H9 (cell line): ENCODE results near the gene DNAJC5. TPM values are rescaled to one million over a fixed set of nuclear protein-coding genes. Genes with fewer than 3 reads are reported as not detected.

Experiments
- DNase-seq: peaks from one replicate; pipeline ENCODE4 v3.0.0-alpha.2; 2017
- H2AFZ ChIP-seq: one replicate; pipeline ENCODE4 v1.6.1; 2013; ENCODE audit warnings: mild to moderate bottlenecking, low read length, control low read depth, moderate library complexity
- H2AK5ac ChIP-seq: 2 replicates; pipeline ENCODE4 v1.6.1; 2013; ENCODE audit warnings: low read length, control low read depth, mixed read lengths; ENCODE audit not compliant: insufficient read length
- H2BK120ac ChIP-seq: one replicate; pipeline ENCODE4 v1.6.1; 2013; ENCODE audit warnings: low read depth, mild to moderate bottlenecking, low read length, control low read depth, inconsistent platforms; ENCODE audit not compliant: poor library complexity, severe bottlenecking
- H2BK12ac ChIP-seq: 2 replicates; pipeline ENCODE4 v1.6.1; 2013; ENCODE audit warnings: low read length, control low read depth, mixed read lengths, low read depth; ENCODE audit not compliant: insufficient read length
- H2BK15ac ChIP-seq: 2 replicates; pipeline ENCODE4 v1.6.1; 2013; ENCODE audit warnings: low read depth, low read length, control low read depth
- H2BK20ac ChIP-seq: one replicate; pipeline ENCODE4 v1.6.1; 2013; ENCODE audit warnings: low read depth, mild to moderate bottlenecking, low read length, control low read depth, inconsistent platforms; ENCODE audit not compliant: poor library complexity, severe bottlenecking
- H2BK5ac ChIP-seq: 2 replicates; pipeline ENCODE4 v1.6.1; 2013; ENCODE audit warnings: low read length, control low read depth, mixed read lengths; ENCODE audit not compliant: insufficient read length
- H3K14ac ChIP-seq: 2 replicates; pipeline ENCODE4 v1.6.1; 2013; ENCODE audit warnings: low read length, control low read depth; ENCODE audit not compliant: insufficient read depth
- H3K18ac ChIP-seq: 2 replicates; pipeline ENCODE4 v1.6.1; 2013; ENCODE audit warnings: low read depth, mild to moderate bottlenecking, mixed read lengths, low read length, control low read depth; ENCODE audit not compliant: insufficient read length
- H3K23ac ChIP-seq: 2 replicates; pipeline ENCODE4 v1.6.1; 2013; ENCODE audit warnings: low read length, control low read depth, mixed read lengths, low read depth; ENCODE audit not compliant: insufficient read length
- H3K23me2 ChIP-seq: 2 replicates; pipeline ENCODE4 v1.6.1; 2013; ENCODE audit warnings: low read depth, mild to moderate bottlenecking, mixed read lengths, low read length, control low read depth; ENCODE audit not compliant: insufficient read length, poor library complexity, severe bottlenecking
- H3K27ac ChIP-seq: 2 replicates; pipeline ENCODE4 v1.5.1; 2013; ENCODE audit warnings: low read length, control low read depth, mixed read lengths, low read depth; ENCODE audit not compliant: insufficient read length
- H3K27me3 ChIP-seq: 2 replicates; pipeline ENCODE4 v1.6.1; 2013; ENCODE audit warnings: low read length, control low read depth, inconsistent platforms; ENCODE audit not compliant: insufficient read depth
- H3K4ac ChIP-seq: 2 replicates; pipeline ENCODE4 v1.6.1; 2013; ENCODE audit warnings: low read depth, mild to moderate bottlenecking, control low read depth, inconsistent platforms, low read length, moderate library complexity
- H3K4me1 ChIP-seq: 2 replicates; pipeline ENCODE4 v1.6.1; 2013; ENCODE audit warnings: low read length, control low read depth, inconsistent platforms; ENCODE audit not compliant: insufficient read depth
- H3K4me2 ChIP-seq: 2 replicates; pipeline ENCODE4 v1.6.1; 2013; ENCODE audit warnings: low read length, control low read depth, mixed read lengths; ENCODE audit not compliant: insufficient read length, insufficient read depth
- H3K56ac ChIP-seq: 2 replicates; pipeline ENCODE4 v1.6.1; 2013; ENCODE audit warnings: low read depth, mild to moderate bottlenecking, mixed read lengths, low read length, control low read depth; ENCODE audit not compliant: insufficient read length
- H3K79me1 ChIP-seq: 2 replicates; pipeline ENCODE4 v1.6.1; 2013; ENCODE audit warnings: low read depth, mild to moderate bottlenecking, moderate library complexity, low read length, control low read depth, inconsistent platforms; ENCODE audit not compliant: insufficient read depth, poor library complexity, severe bottlenecking
- H3K79me2 ChIP-seq: 2 replicates; pipeline ENCODE4 v1.6.1; 2013; ENCODE audit warnings: low read length, control low read depth, inconsistent platforms; ENCODE audit not compliant: insufficient read depth
- H3K9ac ChIP-seq: 2 replicates; pipeline ENCODE4 v1.6.1; 2013; ENCODE audit warnings: low read length, control low read depth, mixed read lengths; ENCODE audit not compliant: insufficient read length; ENCODE audit errors: extremely low read depth
- H3K9me3 ChIP-seq: one replicate; pipeline ENCODE4 v1.6.1; 2013; ENCODE audit warnings: low read depth, low read length, inconsistent platforms; ENCODE audit not compliant: control insufficient read depth
- H3T11ph ChIP-seq: one replicate; pipeline ENCODE4 v1.6.1; 2013; ENCODE audit warnings: mild to moderate bottlenecking, low read length, control low read depth, inconsistent platforms
- H4K20me1 ChIP-seq: one replicate; pipeline ENCODE4 v1.6.1; 2013; ENCODE audit not compliant: control insufficient read depth, insufficient read length, insufficient read depth
- H4K5ac ChIP-seq: 2 replicates; pipeline ENCODE4 v1.6.1; 2013; ENCODE audit warnings: low read depth, mild to moderate bottlenecking, mixed read lengths, low read length, control low read depth; ENCODE audit not compliant: insufficient read length
- H4K8ac ChIP-seq: replicated peaks from 2 replicates; pipeline ENCODE4 v1.6.1; 2013; ENCODE audit warnings: low read length, control low read depth, mixed read lengths, low read depth; ENCODE audit not compliant: insufficient read length
- H4K91ac ChIP-seq: 2 replicates; pipeline ENCODE4 v1.6.1; 2013; ENCODE audit warnings: low read depth, mild to moderate bottlenecking, moderate library complexity, mixed read lengths, low read length, control low read depth; ENCODE audit not compliant: insufficient read length
- H3K27ac Mint-ChIP-seq, 3 experiments: 2 replicates in 2 of 3; 3 replicates in 1 of 3; pipeline ENCODE4 v1.8.0; 2020 to 2021; ENCODE audit warnings: mixed read lengths in 3 of 3, mild to moderate bottlenecking in 1 of 3, moderate library complexity in 1 of 3
- H3K27me3 Mint-ChIP-seq: 2 replicates; pipeline ENCODE4 v1.8.0; 2021; ENCODE audit warnings: low read depth, mild to moderate bottlenecking, moderate library complexity, mixed read lengths
- H3K36me3 Mint-ChIP-seq, 3 experiments: 2 replicates in 2 of 3; 3 replicates in 1 of 3; pipeline ENCODE4 v1.8.0; 2020 to 2021; ENCODE audit warnings: low read depth in 3 of 3, mixed read lengths in 3 of 3; ENCODE audit not compliant: insufficient read depth in 1 of 3
- H3K4me1 Mint-ChIP-seq, 2 experiments: 2 replicates each; pipeline ENCODE4 v1.8.0; 2020; ENCODE audit warnings: mixed read lengths in 2 of 2
- H3K4me3 Mint-ChIP-seq, 2 experiments: 2 replicates in 1 of 2; 3 replicates in 1 of 2; pipeline ENCODE4 v1.8.0; 2020 to 2021; ENCODE audit warnings: mild to moderate bottlenecking in 2 of 2, mixed read lengths in 2 of 2, moderate library complexity in 1 of 2
- H3K9me3 Mint-ChIP-seq, 2 experiments: 2 replicates in 1 of 2; 3 replicates in 1 of 2; pipeline ENCODE4 v1.8.0; 2020; ENCODE audit warnings: mild to moderate bottlenecking in 2 of 2, mixed read lengths in 2 of 2, moderate library complexity in 1 of 2
- CTCF ChIP-seq: fragments of 200-600 bp; sonication (generic); conservative IDR thresholded peaks from 3 replicates; pipeline ENCODE4 v1.8.0; 2021; ENCODE audit warnings: antibody characterized with exemption, mild to moderate bottlenecking
- WGBS: extraction: QIAGEN DNeasy Blood & Tissue Kit; methylation state at CpG from one replicate; pipeline ENCODE4 v1.1.7; 2013; ENCODE audit warnings: missing lambda C conversion rate, low lambda C conversion rate, mixed read lengths; ENCODE audit not compliant: insufficient read length; ENCODE audit errors: extremely low coverage; 5-methylcytosine and 5-hydroxymethylcytosine counted together
- total RNA-seq: library from RNA; stranded (reverse); gene quantifications from 2 replicates; pipeline ENCODE4 v1.2.1, GENCODE V29; 2021

The DNAJC5 gene
- total RNA-seq, 1 experiment from 2014 or later, result 43.0 TPM

GRCh38 chr20:63980806-63981728, 86.1 kb downstream of the DNAJC5 start, which contains the start of gene PRPF6:
PRPF6 (plus strand) TSS chr20:63981132; CDS start chr20:63981246, 114 bp downstream.
- H3K27me3 ChIP-seq, result no peaks in the 10 kb centered on the region
- peak within 1 kb of the TSS; percentile 98 to 99 (median 99); a peak in 6 of 7 replicates for H3K27ac Mint-ChIP-seq
- peaks cover 3% of the 10 kb centered on the region; the same call in 1 of the 2 replicates for H3K4me1 ChIP-seq
- no peak within 1 kb of the TSS for H2BK120ac ChIP-seq
- H3K4ac ChIP-seq, result no peak within 1 kb of the TSS
- peaks cover 1% of the 10 kb centered on the region; the same call in 1 of the 2 replicates for H3K27me3 Mint-ChIP-seq
- H3K27ac ChIP-seq, result no peak within 1 kb of the TSS
- H3K23ac ChIP-seq, result no peak within 1 kb of the TSS
- peak within 1 kb of the TSS; percentile 63 for H3K9ac ChIP-seq
- no peak within 1 kb of the TSS for H2BK12ac ChIP-seq
- peak within 1 kb of the TSS; percentile 93 to 95 for H3K4me3 Mint-ChIP-seq
- H3K9me3 Mint-ChIP-seq, result no peaks in the 10 kb centered on the region
- peaks cover 4% of the 10 kb centered on the region; the same call in 1 of the 2 replicates for H3K79me2 ChIP-seq
- no peak within 1 kb of the TSS for H2BK15ac ChIP-seq
- H4K8ac ChIP-seq, result no peak within 1 kb of the TSS
- no peak within 1 kb of the TSS for H3K56ac ChIP-seq
- H2AFZ ChIP-seq, result no peak within 1 kb of the TSS
- peaks cover 22 to 38% (median 37%) of the 10 kb centered on the region in 3 experiments for H3K36me3 Mint-ChIP-seq
- no peak within 1 kb of the TSS for H2BK5ac ChIP-seq
- H3K4me1 Mint-ChIP-seq, result peaks cover 27% of the 10 kb centered on the region in 2 experiments
- no peak within 1 kb of the TSS for H2BK20ac ChIP-seq
- H3T11ph ChIP-seq, result no peak within 1 kb of the TSS
- DNase-seq, result peak; percentile 97
- H3K9me3 ChIP-seq, result no peaks in the 10 kb centered on the region
- H3K4me2 ChIP-seq, result peak within 1 kb of the TSS; percentile 84
- TF ChIP-seq CTCF, result peak; percentile 94
- peaks cover 16% of the 10 kb centered on the region for H3K23me2 ChIP-seq
- no peak within 1 kb of the TSS for H4K91ac ChIP-seq
- H3K14ac ChIP-seq, result peak within 1 kb of the TSS; percentile 74; the same call in 1 of the 2 replicates
- WGBS, result no CpG with 5 or more reads among the region's 75 CpGs
- H3K79me1 ChIP-seq, result peaks cover 6% of the 10 kb centered on the region
- no peak within 1 kb of the TSS for H2AK5ac ChIP-seq
- H3K18ac ChIP-seq, result peak within 1 kb of the TSS; percentile 79
- no peak within 1 kb of the TSS for H4K5ac ChIP-seq
- H4K20me1 ChIP-seq, result no peaks in the 10 kb centered on the region
